ENCODE results near the gene LPGAT1. TPM values are rescaled to one million over a fixed set of nuclear protein-coding genes. Genes with fewer than 3 reads are reported as not detected.

LPGAT1 gene
- total RNA-seq, 1 experiment from 2014 or later: 50.6 TPM

DNA sequence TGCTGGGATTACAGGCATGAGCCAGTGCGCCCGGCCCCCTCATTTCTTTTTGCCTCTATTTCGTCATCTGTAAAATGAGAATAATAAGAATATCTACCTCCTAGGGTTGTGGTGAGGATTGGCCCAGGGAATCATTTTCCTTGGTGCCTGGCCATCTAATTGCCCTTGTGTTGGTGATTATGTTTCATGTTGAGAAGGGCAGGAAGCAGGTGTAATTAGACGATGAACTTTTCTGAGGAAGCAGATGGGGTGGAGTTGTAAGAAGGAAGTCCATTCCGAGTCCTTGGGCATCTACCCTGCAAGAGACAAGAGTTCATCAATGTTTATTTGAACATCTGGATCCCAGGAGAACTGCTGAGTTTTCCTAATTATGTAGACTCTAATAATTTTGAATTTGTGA, 116.4 kb downstream of the LPGAT1 start:
- Histone ChIP-seq H3K4me2 (ENCODE audit: low read length) (no peak overlapping the region), H3K9me2 (ENCODE audit: insufficient read depth) (no peaks in the 10 kb centered on the region), H4K20me1 (ENCODE audit: insufficient read depth) (no peaks in the 10 kb centered on the region), H3K4me3 (replicated peaks in 1 of 2; ENCODE audit: low read depth in 1 of 2, low read length in 2 of 2) (no peak overlapping the region), H3K9ac (ENCODE audit: low read length) (no peak overlapping the region), H3K27ac (ENCODE audit: low read depth, low read length) (no peak overlapping the region), H3K9me3 (ENCODE audit: control insufficient read depth in 1 of 2, insufficient read depth in 1 of 2, low read depth in 1 of 2, low read length in 2 of 2) (no peaks in the 10 kb centered on the region), H3K79me2 (ENCODE audit: insufficient read depth, low read length) (no peaks in the 10 kb centered on the region), H3K36me3 (ENCODE audit: control insufficient read depth in 1 of 2, insufficient read depth in 2 of 2, low read length in 2 of 2) (no peaks in the 10 kb centered on the region), H2AFZ (ENCODE audit: low read depth, low read length, poor library complexity, severe bottlenecking) (no peak overlapping the region), H3K4me1 (ENCODE audit: control insufficient read depth in 1 of 2, insufficient read depth in 2 of 2, low read length in 2 of 2) (no peaks in the 10 kb centered on the region), H3K27me3 (ENCODE audit: insufficient read depth, low read length) (no peaks in the 10 kb centered on the region)
- intact Hi-C loops (cut with micrococcal nuclease): no loop called here
- TF ChIP-seq SP1 (IDR thresholded peaks at IDR 0.05; ENCODE audit: low read depth) (no peak), JUND (IDR thresholded peaks at IDR 0.05) (no peak), ZBTB33 (IDR thresholded peaks at IDR 0.05; ENCODE audit: extremely low read depth, insufficient replicate concordance, low read length) (no peak), EZH2 (IDR thresholded peaks at IDR 0.05) (no peak), ELF1 (IDR thresholded peaks at IDR 0.05; ENCODE audit: borderline replicate concordance, low read depth) (no peak), EGR1 (IDR thresholded peaks at IDR 0.05; ENCODE audit: low read depth) (peak; percentile 12; the same call in 1 of the 2 replicates), RAD21 (IDR thresholded peaks at IDR 0.05; ENCODE audit: low read depth) (no peak)
- DNase-seq (ENCODE audit: low read depth, low spot score) (no peak), ATAC-seq (no peak)
- no TSS peak for BruUV-seq (replicated peaks)
- RAD21 ChIA-PET (ENCODE audit: low non-redundant PET in 1 of 2, low total read pairs in 2 of 2, uncharacterized antibody in 2 of 2, unreplicated experiment in 2 of 2): no interaction called here
- POLR2A ChIA-PET: no interaction called here
- CTCF ChIA-PET: no interaction called here

- intact Hi-C loops (cut with micrococcal nuclease): no loop called here
- no peaks in the 10 kb centered on the region for H3K36me3 ChIP-seq (ENCODE audit: control insufficient read depth in 1 of 2, insufficient read depth in 2 of 2, low read length in 2 of 2)
- no peak overlapping the region for H3K4me2 ChIP-seq (ENCODE audit: low read length)
- no peaks in the 10 kb centered on the region for H3K9me3 ChIP-seq (ENCODE audit: control insufficient read depth in 1 of 2, insufficient read depth in 1 of 2, low read depth in 1 of 2, low read length in 2 of 2)
- no peaks in the 10 kb centered on the region for H3K9me2 ChIP-seq (ENCODE audit: insufficient read depth)
- H3K79me2 ChIP-seq (ENCODE audit: insufficient read depth, low read length): no peaks in the 10 kb centered on the region
- DNase-seq (ENCODE audit: low read depth, low spot score): no peak
- H3K27me3 ChIP-seq (ENCODE audit: insufficient read depth, low read length): no peaks in the 10 kb centered on the region
- H3K4me1 ChIP-seq (ENCODE audit: control insufficient read depth in 1 of 2, insufficient read depth in 2 of 2, low read length in 2 of 2): no peaks in the 10 kb centered on the region
- no peak overlapping the region for H3K4me3 ChIP-seq (replicated peaks in 1 of 2; ENCODE audit: low read depth in 1 of 2, low read length in 2 of 2)
- ChIA-PET CTCF (no interaction called here), RAD21 (ENCODE audit: low non-redundant PET in 1 of 2, low total read pairs in 2 of 2, uncharacterized antibody in 2 of 2, unreplicated experiment in 2 of 2) (no interaction called here), POLR2A (no interaction called here)
- no peaks in the 10 kb centered on the region for H4K20me1 ChIP-seq (ENCODE audit: insufficient read depth)
- no peak overlapping the region for H2AFZ ChIP-seq (ENCODE audit: low read depth, low read length, poor library complexity, severe bottlenecking)
- no peak for ATAC-seq
- TF ChIP-seq ZFX (IDR thresholded peaks at IDR 0.05) (no peak), POLR2A (IDR thresholded peaks at IDR 0.05; ENCODE audit: borderline replicate concordance, extremely low read depth, insufficient read depth, insufficient read length) (no peak), CBX3 (IDR thresholded peaks at IDR 0.05; ENCODE audit: low read depth) (no peak), EZH2phosphoT487 (IDR thresholded peaks at IDR 0.05; ENCODE audit: borderline replicate concordance) (no peak), SRF (IDR thresholded peaks at IDR 0.05; ENCODE audit: low read depth) (no peak), EGR1 (IDR thresholded peaks at IDR 0.05; ENCODE audit: low read depth) (no peak), TCF7L2 (IDR thresholded peaks at IDR 0.05; ENCODE audit: borderline replicate concordance, extremely low read depth, insufficient read depth, insufficient read length) (no peak), FOSL1 (IDR thresholded peaks at IDR 0.05; ENCODE audit: low read depth) (no peak), RAD21 (IDR thresholded peaks at IDR 0.05; ENCODE audit: low read depth) (no peak), CTCF (IDR thresholded peaks at IDR 0.05 in 2 of 3, conservative IDR thresholded peaks at IDR 0.05 in 1 of 3; ENCODE audit: borderline replicate concordance in 1 of 3, insufficient read depth in 1 of 3, low read depth in 2 of 3, low read length in 2 of 3) (no peak), JUND (IDR thresholded peaks at IDR 0.05) (no peak)
- TF ChIP-seq, protein P1, sequence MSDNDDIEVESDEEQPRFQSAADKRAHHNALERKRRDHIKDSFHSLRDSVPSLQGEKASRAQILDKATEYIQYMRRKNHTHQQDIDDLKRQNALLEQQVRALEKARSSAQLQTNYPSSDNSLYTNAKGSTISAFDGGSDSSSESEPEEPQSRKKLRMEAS (IDR thresholded peaks at IDR 0.05): no peak
- H3K9ac ChIP-seq (ENCODE audit: low read length): no peak overlapping the region
- BruUV-seq (replicated peaks): no TSS peak
- no peak overlapping the region for H3K27ac ChIP-seq (ENCODE audit: low read depth, low read length)
Observed at GRCh38 chr1:211713231-211713630, 117.3 kb downstream of the LPGAT1 start.

Measured in HCT116 (cell line).